WTC11 (cell line): ENCODE results near the gene DROSHA.
"Not testable (repeated sequence)": the region's sequence is repeated elsewhere in the genome, so short reads cannot be mapped to it uniquely, and the experiment has no call there.

Experiments used
- CREM ChIP-seq: sonication (generic); formaldehyde crosslinking; IDR thresholded peaks from 2 replicates; pipeline ENCODE4 v1.8.1; 2022; ENCODE audit warnings: mild to moderate bottlenecking, missing genetic modification reagents, moderate library complexity
- ETV6 ChIP-seq: sonication (generic); formaldehyde crosslinking; IDR thresholded peaks from 2 replicates; pipeline ENCODE4 v1.8.1; 2022; ENCODE audit warnings: mild to moderate bottlenecking, missing genetic modification reagents
- FOXJ3 ChIP-seq: sonication (generic); formaldehyde crosslinking; IDR thresholded peaks from 2 replicates; pipeline ENCODE4 v1.9.0; 2021; ENCODE audit warnings: missing genetic modification reagents, mild to moderate bottlenecking, borderline replicate concordance
- JUN ChIP-seq: sonication (generic); formaldehyde crosslinking; IDR thresholded peaks from 2 replicates; pipeline ENCODE4 v1.8.0; 2023; ENCODE audit warnings: mild to moderate bottlenecking, missing genetic modification reagents
- NR2C2 ChIP-seq: sonication (generic); formaldehyde crosslinking; IDR thresholded peaks from 2 replicates; pipeline ENCODE4 v1.8.0; 2022; ENCODE audit warnings: mild to moderate bottlenecking, missing genetic modification reagents
- SOX15 ChIP-seq: fragments of 250-450 bp; sonication (Bioruptor Pico); IDR thresholded peaks from 2 replicates; pipeline ENCODE4 v1.9.0; 2021; ENCODE audit warnings: mild to moderate bottlenecking
- ZNF138 ChIP-seq: sonication (generic); formaldehyde crosslinking; conservative IDR thresholded peaks from 2 replicates; pipeline ENCODE4 v1.8.1; 2022; ENCODE audit warnings: mild to moderate bottlenecking, moderate library complexity, missing genetic modification reagents
- ZNF219 ChIP-seq: sonication (generic); formaldehyde crosslinking; IDR thresholded peaks from 2 replicates; pipeline ENCODE4 v1.8.0; 2023; ENCODE audit warnings: missing genetic modification reagents, mild to moderate bottlenecking, borderline replicate concordance
- ZNF671 ChIP-seq: fragments of 250-450 bp; sonication (Bioruptor Pico); IDR thresholded peaks from 2 replicates; pipeline ENCODE4 v1.8.0; 2021; ENCODE audit warnings: mild to moderate bottlenecking
- TF ChIP-seq, protein P1 (sequence below): fragments of 200-600 bp; IDR thresholded peaks from 2 replicates; pipeline ENCODE4 v1.8.0; 2022; ENCODE audit warnings: antibody characterized with exemption
- TF ChIP-seq, protein P2 (sequence below): sonication (generic); formaldehyde crosslinking; IDR thresholded peaks from 2 replicates; pipeline ENCODE4 v1.8.1; 2022; ENCODE audit warnings: low read depth, missing genetic modification reagents, borderline replicate concordance
- TF ChIP-seq, protein P3 (sequence below): sonication (generic); formaldehyde crosslinking; IDR thresholded peaks from 2 replicates; pipeline ENCODE4 v1.8.1; 2022; ENCODE audit warnings: mild to moderate bottlenecking, moderate library complexity, missing genetic modification reagents
- TF ChIP-seq, protein P4 (sequence below): sonication (generic); formaldehyde crosslinking; IDR thresholded peaks from 2 replicates; pipeline ENCODE4 v1.8.1; 2022; ENCODE audit warnings: low read depth, mild to moderate bottlenecking, moderate library complexity, missing genetic modification reagents, borderline replicate concordance

DNA sequence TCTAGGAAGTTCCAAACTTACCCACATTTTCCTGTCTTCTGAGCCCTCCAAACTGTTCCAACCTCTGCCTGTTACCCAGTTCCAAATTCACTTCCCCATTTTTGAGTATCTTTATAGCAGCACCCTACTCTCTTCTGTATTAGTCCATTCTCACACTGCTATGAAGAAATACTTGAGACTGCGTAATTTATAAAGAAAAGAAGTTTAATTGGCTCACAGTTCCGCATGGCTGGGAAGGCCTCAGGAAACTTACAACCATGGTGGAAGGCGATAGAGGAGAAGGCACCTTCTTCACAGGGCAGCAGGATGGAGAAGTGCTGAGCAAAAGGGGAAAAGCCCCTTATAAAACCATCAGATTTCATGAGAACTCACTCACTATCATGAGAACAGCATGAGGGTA lies 34.5 kb upstream of the DROSHA start:
- TF ChIP-seq, protein P1, sequence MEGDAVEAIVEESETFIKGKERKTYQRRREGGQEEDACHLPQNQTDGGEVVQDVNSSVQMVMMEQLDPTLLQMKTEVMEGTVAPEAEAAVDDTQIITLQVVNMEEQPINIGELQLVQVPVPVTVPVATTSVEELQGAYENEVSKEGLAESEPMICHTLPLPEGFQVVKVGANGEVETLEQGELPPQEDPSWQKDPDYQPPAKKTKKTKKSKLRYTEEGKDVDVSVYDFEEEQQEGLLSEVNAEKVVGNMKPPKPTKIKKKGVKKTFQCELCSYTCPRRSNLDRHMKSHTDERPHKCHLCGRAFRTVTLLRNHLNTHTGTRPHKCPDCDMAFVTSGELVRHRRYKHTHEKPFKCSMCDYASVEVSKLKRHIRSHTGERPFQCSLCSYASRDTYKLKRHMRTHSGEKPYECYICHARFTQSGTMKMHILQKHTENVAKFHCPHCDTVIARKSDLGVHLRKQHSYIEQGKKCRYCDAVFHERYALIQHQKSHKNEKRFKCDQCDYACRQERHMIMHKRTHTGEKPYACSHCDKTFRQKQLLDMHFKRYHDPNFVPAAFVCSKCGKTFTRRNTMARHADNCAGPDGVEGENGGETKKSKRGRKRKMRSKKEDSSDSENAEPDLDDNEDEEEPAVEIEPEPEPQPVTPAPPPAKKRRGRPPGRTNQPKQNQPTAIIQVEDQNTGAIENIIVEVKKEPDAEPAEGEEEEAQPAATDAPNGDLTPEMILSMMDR, result not testable (repeated sequence)
- TF ChIP-seq SOX15 (CRISPR knock-in tag); ZNF138 (CRISPR knock-in tag); JUN (CRISPR knock-in tag); ETV6 (CRISPR knock-in tag); CREM; FOXJ3 (CRISPR knock-in tag); NR2C2 (CRISPR knock-in tag); ZNF671; ZNF219 (CRISPR knock-in tag): not testable (repeated sequence)
- TF ChIP-seq, protein P2, sequence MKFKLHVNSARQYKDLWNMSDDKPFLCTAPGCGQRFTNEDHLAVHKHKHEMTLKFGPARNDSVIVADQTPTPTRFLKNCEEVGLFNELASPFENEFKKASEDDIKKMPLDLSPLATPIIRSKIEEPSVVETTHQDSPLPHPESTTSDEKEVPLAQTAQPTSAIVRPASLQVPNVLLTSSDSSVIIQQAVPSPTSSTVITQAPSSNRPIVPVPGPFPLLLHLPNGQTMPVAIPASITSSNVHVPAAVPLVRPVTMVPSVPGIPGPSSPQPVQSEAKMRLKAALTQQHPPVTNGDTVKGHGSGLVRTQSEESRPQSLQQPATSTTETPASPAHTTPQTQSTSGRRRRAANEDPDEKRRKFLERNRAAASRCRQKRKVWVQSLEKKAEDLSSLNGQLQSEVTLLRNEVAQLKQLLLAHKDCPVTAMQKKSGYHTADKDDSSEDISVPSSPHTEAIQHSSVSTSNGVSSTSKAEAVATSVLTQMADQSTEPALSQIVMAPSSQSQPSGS (CRISPR knock-in tag), result not testable (repeated sequence)
- TF ChIP-seq, protein P3, sequence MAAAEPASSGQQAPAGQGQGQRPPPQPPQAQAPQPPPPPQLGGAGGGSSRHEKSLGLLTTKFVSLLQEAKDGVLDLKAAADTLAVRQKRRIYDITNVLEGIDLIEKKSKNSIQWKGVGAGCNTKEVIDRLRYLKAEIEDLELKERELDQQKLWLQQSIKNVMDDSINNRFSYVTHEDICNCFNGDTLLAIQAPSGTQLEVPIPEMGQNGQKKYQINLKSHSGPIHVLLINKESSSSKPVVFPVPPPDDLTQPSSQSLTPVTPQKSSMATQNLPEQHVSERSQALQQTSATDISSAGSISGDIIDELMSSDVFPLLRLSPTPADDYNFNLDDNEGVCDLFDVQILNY, result not testable (repeated sequence)
- TF ChIP-seq, protein P4, sequence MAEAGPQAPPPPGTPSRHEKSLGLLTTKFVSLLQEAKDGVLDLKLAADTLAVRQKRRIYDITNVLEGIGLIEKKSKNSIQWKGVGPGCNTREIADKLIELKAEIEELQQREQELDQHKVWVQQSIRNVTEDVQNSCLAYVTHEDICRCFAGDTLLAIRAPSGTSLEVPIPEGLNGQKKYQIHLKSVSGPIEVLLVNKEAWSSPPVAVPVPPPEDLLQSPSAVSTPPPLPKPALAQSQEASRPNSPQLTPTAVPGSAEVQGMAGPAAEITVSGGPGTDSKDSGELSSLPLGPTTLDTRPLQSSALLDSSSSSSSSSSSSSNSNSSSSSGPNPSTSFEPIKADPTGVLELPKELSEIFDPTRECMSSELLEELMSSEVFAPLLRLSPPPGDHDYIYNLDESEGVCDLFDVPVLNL (CRISPR knock-in tag), result not testable (repeated sequence)
